ENCODE data around the gene PLXND1.

DNA sequence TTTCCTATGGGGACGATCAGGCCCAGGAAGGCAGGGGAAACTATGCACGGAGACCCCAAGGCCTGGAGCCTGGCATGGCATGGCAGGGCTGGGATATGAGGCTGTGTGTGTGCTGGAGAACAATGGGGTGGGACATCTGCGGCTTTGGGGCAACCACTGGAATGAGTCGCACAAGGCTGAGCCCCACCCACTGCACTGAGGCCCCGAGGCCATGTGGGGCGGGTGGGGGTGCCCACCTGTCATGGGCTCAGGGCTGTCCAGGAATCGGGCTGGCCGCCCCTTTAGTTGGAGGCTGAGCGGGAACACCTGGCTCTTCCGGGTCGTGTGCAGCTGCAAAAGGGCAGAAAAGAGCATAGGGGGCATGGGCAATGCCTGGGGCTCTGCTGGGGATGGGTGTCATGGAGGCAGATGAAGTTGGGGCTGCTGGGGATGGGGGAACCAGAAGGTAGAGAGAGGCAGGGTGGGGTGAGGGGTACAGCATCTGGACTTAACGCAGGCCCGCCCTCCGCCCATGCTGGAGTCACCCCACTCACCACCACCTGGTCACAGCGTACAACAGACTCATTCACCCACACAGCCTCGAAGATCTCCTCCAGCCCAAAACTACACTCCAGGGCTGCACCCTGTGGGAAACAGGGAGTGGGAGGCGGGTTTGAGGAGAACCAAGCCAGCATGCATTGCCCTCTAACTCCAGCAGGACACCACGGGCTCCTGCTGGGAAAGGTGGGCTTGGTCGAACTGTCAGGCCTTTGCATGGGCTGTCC lies 31.1 kb downstream of the PLXND1 start:
- TF ChIP-seq CTCF (conservative IDR thresholded peaks at IDR 0.05 in 1 of 2, IDR thresholded peaks at IDR 0.05 in 1 of 2; ENCODE audit: extremely low read depth in 1 of 2, insufficient read depth in 1 of 2, low read depth in 1 of 2, low read length in 2 of 2) = no peak
- TF ChIP-seq EZH2 (IDR thresholded peaks at IDR 0.05; ENCODE audit: borderline replicate concordance, low read length) = no peak
